Measurements from ENCODE around the gene SECISBP2. TPM values are rescaled to one million over a fixed set of nuclear protein-coding genes. Genes with fewer than 3 reads are reported as not detected.

Gene SECISBP2
- total RNA-seq, 2 donors from 2014 or later = 54.7 to 65.6 TPM

GRCh38 chr9:89358985-89359384, 40.7 kb downstream of the SECISBP2 start:
- Histone ChIP-seq H3K27me3 (no peaks in the 10 kb centered on the region), H3K4me3 (no peak overlapping the region), H3K4me1 (no peaks in the 10 kb centered on the region), H3K9me3 (no peaks in the 10 kb centered on the region), H3K36me3 (replicated peaks in 1 of 2; ENCODE audit: insufficient read depth in 1 of 2, low read depth in 2 of 2) (peaks cover 0 to 42% of the 10 kb centered on the region in 2 donors), H3K27ac (no peak overlapping the region)
- peak in 3 of 4 donors; percentile 9 to 34 (median 28) for DNase-seq
- WGBS, 2 donors = 43 to 68% methylated on average over 4 of the region's 4 CpGs
- no peak for TF ChIP-seq CTCF (IDR thresholded peaks at IDR 0.05)
- TF ChIP-seq POLR2A (IDR thresholded peaks at IDR 0.05) = no peak
- no peak for ATAC-seq
- intact Hi-C loops (cut with DNase I) = no loop called here

- Histone ChIP-seq H3K9me3 (no peaks in the 10 kb centered on the region), H3K4me3 (no peak overlapping the region), H3K36me3 (replicated peaks in 1 of 2; ENCODE audit: insufficient read depth in 1 of 2, low read depth in 2 of 2) (peaks cover 0 to 36% of the 10 kb centered on the region in 2 donors), H3K4me1 (no peaks in the 10 kb centered on the region), H3K27ac (peak overlapping the region in 1 of 4 donors; percentile 20), H3K27me3 (no peaks in the 10 kb centered on the region)
- 78 to 89% methylated on average over 8 of the region's 8 CpGs for WGBS, 2 donors
- DNase-seq (peak in 1 of 4 donors; percentile 5), ATAC-seq (no peak)
- TF ChIP-seq CTCF (IDR thresholded peaks at IDR 0.05) (no peak), POLR2A (IDR thresholded peaks at IDR 0.05) (no peak)
- intact Hi-C loops (cut with DNase I) = no loop called here
Measured at GRCh38 chr9:89359751-89360261, 41.5 kb downstream of the SECISBP2 start.

GRCh38 chr9:89360465-89360864, 42.2 kb downstream of the SECISBP2 start:
- DNase-seq (peak in 2 of 4 donors; percentile 50 to 55), ATAC-seq (no peak)
- Histone ChIP-seq H3K4me1 (no peaks in the 10 kb centered on the region), H3K27me3 (no peaks in the 10 kb centered on the region), H3K4me3 (no peak overlapping the region), H3K27ac (peak overlapping the region in 1 of 4 donors; percentile 20), H3K9me3 (no peaks in the 10 kb centered on the region), H3K36me3 (replicated peaks in 1 of 2; ENCODE audit: insufficient read depth in 1 of 2, low read depth in 2 of 2) (peaks cover 0 to 32% of the 10 kb centered on the region in 2 donors)
- no peak for TF ChIP-seq CTCF (IDR thresholded peaks at IDR 0.05)
- no peak for TF ChIP-seq POLR2A (IDR thresholded peaks at IDR 0.05)
- intact Hi-C loops (cut with DNase I) = no loop called here
- WGBS, 2 donors = 41 to 50% methylated on average over 3 of the region's 3 CpGs

GRCh38 chr9:89361031-89361430, 42.7 kb downstream of the SECISBP2 start:
- no peaks in the 10 kb centered on the region for H3K27me3 ChIP-seq
- no peak overlapping the region for H3K4me3 ChIP-seq
- ATAC-seq = no peak
- no peak for TF ChIP-seq CTCF (IDR thresholded peaks at IDR 0.05)
- no peak for TF ChIP-seq POLR2A (IDR thresholded peaks at IDR 0.05)
- no peak overlapping the region for H3K27ac ChIP-seq
- intact Hi-C loops (cut with DNase I) = no loop called here
- peak in 2 of 4 donors; percentile 1 to 6 for DNase-seq
- H3K4me1 ChIP-seq = no peaks in the 10 kb centered on the region
- 88 to 90% methylated on average over 6 of the region's 6 CpGs for WGBS, 2 donors
- H3K9me3 ChIP-seq = no peaks in the 10 kb centered on the region
- peaks cover 0 to 32% of the 10 kb centered on the region in 2 donors for H3K36me3 ChIP-seq (replicated peaks in 1 of 2; ENCODE audit: insufficient read depth in 1 of 2, low read depth in 2 of 2)

Measured in body of pancreas (tissue), 4 donors.